H1 (cell line): ENCODE results near the gene MAGI1. TPM values are rescaled to one million over a fixed set of nuclear protein-coding genes. Genes with fewer than 3 reads are reported as not detected.

Experiments used
- CTCF ChIA-PET: fragments of 300-600 bp; sonication (Branson Sonifier 250); formaldehyde crosslinking; loops from one replicate; lab custom pipeline; 2021; ENCODE audit not compliant: partially characterized antibody; lab: Charles Lee
- POLR2A ChIA-PET: fragments of 300-600 bp; sonication (Branson Sonifier 250); formaldehyde crosslinking; loops from one replicate; lab custom pipeline; 2021; ENCODE audit warnings: inconsistent platforms; ENCODE audit not compliant: partially characterized antibody; lab: Charles Lee
- DNase-seq, 2 experiments: peaks; one replicate each; pipeline versions ENCODE4 v3.0.0 to v3.0.0-alpha.2; 2010 to 2022; ENCODE audit warnings: low spot score in 2 of 2, low read depth in 1 of 2, mixed read lengths in 1 of 2
- FAIRE-seq: peaks from 2 replicates; lab custom pipeline; 2011; peaks lifted over from hg19 to GRCh38; lab: Jason Lieb, UNC
- H2AFZ ChIP-seq: 2 replicates; pipeline ENCODE4 v1.8.1; 2012; ENCODE audit warnings: low read length, inconsistent platforms
- H2AK5ac ChIP-seq: 2 replicates; pipeline ENCODE4 v1.6.1; 2013; ENCODE audit warnings: low read depth, low read length
- H2BK120ac ChIP-seq: replicated peaks from 2 replicates; pipeline ENCODE3; 2013; ENCODE audit warnings: low read depth, low read length, inconsistent platforms
- H2BK12ac ChIP-seq: 2 replicates; pipeline ENCODE4 v1.6.1; 2013; ENCODE audit warnings: low read depth, low read length
- H2BK15ac ChIP-seq: 2 replicates; pipeline ENCODE4 v1.6.1; 2013; ENCODE audit warnings: low read length
- H2BK20ac ChIP-seq: 2 replicates; pipeline ENCODE4 v1.6.1; 2013; ENCODE audit warnings: low read length
- H2BK5ac ChIP-seq: 2 replicates; pipeline ENCODE4 v1.6.1; 2013; ENCODE audit warnings: low read depth, low read length
- H3K14ac ChIP-seq: 2 replicates; pipeline ENCODE4 v1.6.1; 2013; ENCODE audit warnings: inconsistent platforms; ENCODE audit not compliant: insufficient read length
- H3K18ac ChIP-seq: 2 replicates; pipeline ENCODE4 v1.6.1; 2013; ENCODE audit warnings: low read length; ENCODE audit errors: extremely low read depth
- H3K23ac ChIP-seq: 2 replicates; pipeline ENCODE4 v1.6.1; 2013; ENCODE audit warnings: inconsistent platforms; ENCODE audit not compliant: insufficient read length
- H3K23me2 ChIP-seq: 2 replicates; pipeline ENCODE4 v1.6.1; 2013; ENCODE audit warnings: low read depth, low read length
- H3K27ac ChIP-seq: 2 replicates; pipeline ENCODE4 v1.6.1; 2011; ENCODE audit warnings: low read depth, low read length, inconsistent platforms
- H3K27me3 ChIP-seq, 4 experiments: replicated peaks in 1 of 4; 1 replicate in 1 of 4; 2 replicates in 3 of 4; pipeline versions ENCODE4 v1.6.1 to v1.8.1; 2011 to 2013; ENCODE audit warnings: low read length in 3 of 4, mild to moderate bottlenecking in 3 of 4, inconsistent platforms in 2 of 4, mixed read lengths in 2 of 4, moderate library complexity in 1 of 4; ENCODE audit not compliant: control insufficient read depth in 3 of 4, insufficient read depth in 3 of 4; ENCODE audit errors: extremely low read depth in 1 of 4
- H3K36me3 ChIP-seq, 4 experiments: 2 replicates each; pipeline versions ENCODE4 v1.6.1 to v1.8.1; 2011 to 2013; ENCODE audit warnings: mild to moderate bottlenecking in 4 of 4, low read length in 3 of 4, moderate library complexity in 2 of 4, control low read depth in 1 of 4, inconsistent platforms in 1 of 4; ENCODE audit not compliant: insufficient read depth in 4 of 4, control insufficient read depth in 2 of 4
- H3K4ac ChIP-seq: replicated peaks from 2 replicates; pipeline ENCODE3; 2013; ENCODE audit warnings: low read length, low read depth, mixed read lengths, inconsistent platforms; ENCODE audit not compliant: insufficient read length
- H3K4me1 ChIP-seq, 4 experiments: replicated peaks in 1 of 4; 1 replicate in 1 of 4; 2 replicates in 3 of 4; pipeline versions ENCODE4 v1.6.1 to v1.8.1; 2011 to 2013; ENCODE audit warnings: low read length in 3 of 4, inconsistent platforms in 2 of 4, mixed read lengths in 1 of 4; ENCODE audit not compliant: insufficient read depth in 4 of 4, control insufficient read depth in 3 of 4
- H3K4me2 ChIP-seq, 2 experiments: 2 replicates each; pipeline versions ENCODE4 v1.6.1 to v1.8.1; 2011 to 2013; ENCODE audit warnings: low read depth in 2 of 2, low read length in 2 of 2, control low read depth in 1 of 2, inconsistent platforms in 1 of 2, mild to moderate bottlenecking in 1 of 2; ENCODE audit not compliant: insufficient read depth in 1 of 2
- H3K4me3 ChIP-seq, 4 experiments: fragments of 200-600, 300-600 bp in 1 of 4; sonication (generic), shearing (Covaris generic), sonication (Bioruptor Twin) in 1 of 4; 2 replicates each; pipeline versions ENCODE4 v1.5.1 to v1.8.1; 2011 to 2016; ENCODE audit warnings: low read length in 4 of 4, low read depth in 3 of 4, control low read depth in 2 of 4, inconsistent platforms in 2 of 4, mild to moderate bottlenecking in 2 of 4, mixed read lengths in 1 of 4, moderate library complexity in 1 of 4; ENCODE audit not compliant: insufficient read depth in 2 of 4; ENCODE audit errors: extremely low read depth in 1 of 4
- H3K56ac ChIP-seq: replicated peaks from 2 replicates; pipeline ENCODE3; 2013; ENCODE audit warnings: low read depth, mild to moderate bottlenecking, mixed read lengths, low read length, inconsistent platforms; ENCODE audit not compliant: insufficient read length
- H3K79me1 ChIP-seq: 2 replicates; pipeline ENCODE4 v1.6.1; 2013; ENCODE audit warnings: low read depth, low read length, control low read depth
- H3K79me2 ChIP-seq, 2 experiments: 2 replicates each; pipeline versions ENCODE4 v1.6.1 to v1.8.1; 2012 to 2013; ENCODE audit warnings: low read length in 2 of 2, mild to moderate bottlenecking in 2 of 2, inconsistent platforms in 1 of 2; ENCODE audit not compliant: insufficient read depth in 2 of 2, control insufficient read depth in 1 of 2
- H3K9ac ChIP-seq, 4 experiments: replicated peaks in 1 of 4; 1 replicate in 1 of 4; 2 replicates in 3 of 4; pipeline versions ENCODE4 v1.6.1 to v1.8.1; 2011 to 2013; ENCODE audit warnings: low read depth in 3 of 4, low read length in 3 of 4, control low read depth in 2 of 4, mild to moderate bottlenecking in 2 of 4, moderate library complexity in 2 of 4, inconsistent platforms in 1 of 4; ENCODE audit errors: extremely low read depth in 1 of 4
- H3K9me3 ChIP-seq, 2 experiments: 2 replicates each; pipeline versions ENCODE4 v1.6.1 to v1.8.1; 2012 to 2013; ENCODE audit warnings: mild to moderate bottlenecking in 2 of 2, moderate library complexity in 2 of 2, control low read depth in 1 of 2, inconsistent platforms in 1 of 2, low read depth in 1 of 2, low read length in 1 of 2, mixed read lengths in 1 of 2; ENCODE audit not compliant: insufficient read depth in 2 of 2
- H4K20me1 ChIP-seq, 2 experiments: replicated peaks in 1 of 2; 2 replicates each; pipeline versions ENCODE3 to v1.8.1; 2011 to 2013; ENCODE audit warnings: inconsistent platforms in 2 of 2, low read length in 2 of 2, mild to moderate bottlenecking in 1 of 2; ENCODE audit not compliant: insufficient read depth in 2 of 2, control insufficient read depth in 1 of 2
- H4K5ac ChIP-seq: 2 replicates; pipeline ENCODE4 v1.6.1; 2013; ENCODE audit warnings: low read length, low read depth, mixed read lengths, inconsistent platforms; ENCODE audit not compliant: insufficient read length
- H4K8ac ChIP-seq: 2 replicates; pipeline ENCODE4 v1.8.0; 2013; ENCODE audit warnings: mild to moderate bottlenecking, moderate library complexity, low read length, inconsistent platforms; ENCODE audit not compliant: insufficient read depth; ENCODE audit errors: extremely low read depth
- H4K91ac ChIP-seq: replicated peaks from 2 replicates; pipeline ENCODE3; 2013; ENCODE audit warnings: low read length, mixed read lengths, inconsistent platforms; ENCODE audit not compliant: insufficient read length
- BCL11A ChIP-seq, 2 experiments: IDR thresholded peaks; one replicate each; pipeline ENCODE4 v1.6.1; 2011; ENCODE audit warnings: low read depth in 2 of 2, low read length in 2 of 2, mild to moderate bottlenecking in 2 of 2
- CHD1 ChIP-seq: IDR thresholded peaks from 2 replicates; pipeline ENCODE4 v1.6.1; 2012; ENCODE audit warnings: low read depth, low read length, improper control_type of control experiment
- HDAC6 ChIP-seq: IDR thresholded peaks from one replicate; pipeline ENCODE4 v1.7.1; 2012; ENCODE audit warnings: low read depth, mild to moderate bottlenecking, inconsistent platforms, low read length, moderate library complexity
- JUN ChIP-seq: IDR thresholded peaks from 2 replicates; pipeline ENCODE4 v1.6.1; 2011; ENCODE audit warnings: low read depth, mild to moderate bottlenecking, improper control_type of control experiment, low read length
- KDM4A ChIP-seq: IDR thresholded peaks from one replicate; pipeline ENCODE4 v1.7.1; 2012; ENCODE audit warnings: low read depth, mild to moderate bottlenecking, moderate library complexity, low read length, inconsistent platforms; ENCODE audit not compliant: severe bottlenecking
- NANOG ChIP-seq: IDR thresholded peaks from 2 replicates; pipeline ENCODE4 v1.6.1; 2011; ENCODE audit warnings: low read length, low read depth, mild to moderate bottlenecking, inconsistent platforms; ENCODE audit not compliant: insufficient read depth, poor library complexity, severe bottlenecking
- POLR2AphosphoS5 ChIP-seq: IDR thresholded peaks from 2 replicates; pipeline ENCODE4 v1.6.1; 2011; ENCODE audit warnings: low read depth, low read length
- POU5F1 ChIP-seq: IDR thresholded peaks from 2 replicates; pipeline ENCODE4 v1.6.1; 2011; ENCODE audit warnings: low read depth, mild to moderate bottlenecking, low read length, moderate library complexity
- RNF2 ChIP-seq: fragments of 200-900, 300-1000 bp; sonication (generic); IDR thresholded peaks from 2 replicates; pipeline ENCODE4 v1.7.1; 2016; ENCODE audit warnings: borderline replicate concordance, low read depth, mild to moderate bottlenecking, antibody characterized with exemption, low read length; ENCODE audit not compliant: poor library complexity, severe bottlenecking; ENCODE audit errors: missing control alignments
- SIN3A ChIP-seq, 2 experiments: IDR thresholded peaks in 1 of 2; conservative IDR thresholded peaks in 1 of 2; 2 replicates each; pipeline ENCODE4 v1.6.1; 2011 to 2012; ENCODE audit warnings: low read length in 2 of 2, improper control_type of control experiment in 1 of 2, low read depth in 1 of 2, mild to moderate bottlenecking in 1 of 2
- SIRT6 ChIP-seq: IDR thresholded peaks from one replicate; pipeline ENCODE4 v1.7.1; 2012; ENCODE audit warnings: low read length, inconsistent platforms
- SP1 ChIP-seq: IDR thresholded peaks from 2 replicates; pipeline ENCODE4 v1.6.1; 2011; ENCODE audit warnings: low read depth, low read length
- SUZ12 ChIP-seq: fragments of 200-600 bp; sonication (generic); IDR thresholded peaks from 2 replicates; pipeline ENCODE4 v1.6.1; 2012; ENCODE audit warnings: mild to moderate bottlenecking, inconsistent platforms, low read length, moderate library complexity, mixed read lengths
- TAF1 ChIP-seq: IDR thresholded peaks from 2 replicates; pipeline ENCODE4 v1.6.1; 2011; ENCODE audit warnings: mild to moderate bottlenecking, low read depth, low read length
- WGBS, 2 experiments: shearing (Covaris generic) in 1 of 2; methylation state at CpG; one replicate each; pipeline versions ENCODE4 v1.1.6 to v1.1.7; 2013 to 2015; ENCODE audit warnings: low lambda C conversion rate in 2 of 2, mixed read lengths in 2 of 2, inconsistent platforms in 1 of 2, low coverage in 1 of 2, missing lambda C conversion rate in 1 of 2; ENCODE audit not compliant: insufficient replicate concordance in 2 of 2, insufficient coverage in 1 of 2, insufficient read length in 1 of 2; ENCODE audit errors: extremely low coverage in 1 of 2, missing lambda C conversion rate in 1 of 2; 5-methylcytosine and 5-hydroxymethylcytosine counted together
- polyA plus RNA-seq, 7 experiments: library from polyadenylated mRNA; depleted of rRNA in 3 of 7; stranded (reverse) in 5 of 7; unstranded in 2 of 7; fragments of >200 nt in 5 of 7; fragments of 200-250 nt in 2 of 7; gene quantifications; 1 replicate in 5 of 7; 2 replicates in 1 of 7; 4 replicates in 1 of 7; pipeline versions ENCODE4 v1.2.1 to v1.2.3, GENCODE V29; 2011 to 2013; ENCODE audit warnings: missing spikeins in 2 of 7, mixed read lengths in 2 of 7
- total RNA-seq: library from RNA; stranded (reverse); fragmentation: NEBNext Ultra II Directional; extraction: Animal tissue kit (Norgen Biotek cat#: 25700); gene quantifications from 2 replicates; pipeline ENCODE4 v1.2.1, GENCODE V29; 2021

MAGI1 gene
- total and polyA plus RNA-seq, 2 of the 8 experiments (the other 6 are each of a cell fraction or from before 2014, with no cell fraction given) = 19.8 to 78.0 TPM

- no peak overlapping the region for H3K9ac ChIP-seq
- CTCF ChIA-PET = interaction anchor here (0.6 to 1.6 kb wide), 5 partner anchors 11 to 257 kb away, joined by 3 to 4 read pairs (median 4); no protein-coding TSS in a partner anchor
- no peak for TF ChIP-seq BCL11A (IDR thresholded peaks at IDR 0.05; ENCODE audit: low read depth in 2 of 2, low read length in 2 of 2)
- no peak for TF ChIP-seq JUN
- no peak for TF ChIP-seq POLR2AphosphoS5
- TF ChIP-seq POU5F1 = no peak
- TF ChIP-seq KDM4A = no peak
- no peak for TF ChIP-seq SIN3A (conservative IDR thresholded peaks at IDR 0.05 in 1 of 2, IDR thresholded peaks at IDR 0.05 in 1 of 2; ENCODE audit: low read depth in 1 of 2, low read length in 2 of 2)
- no peak for TF ChIP-seq RNF2
- no peak for TF ChIP-seq TAF1
- TF ChIP-seq CHD1 = no peak
- no peak for TF ChIP-seq HDAC6
- no peak for TF ChIP-seq SP1
- TF ChIP-seq SUZ12 = no peak
- TF ChIP-seq SIRT6 = no peak
- TF ChIP-seq NANOG = no peak
These were observed 159.9 kb downstream of the MAGI1 start for GRCh38 chr3:65878831-65879230.

More at GRCh38 chr3:65878831-65879230, 159.9 kb downstream of the MAGI1 start:
- no peak overlapping the region for H2AFZ ChIP-seq
- peaks cover 0 to 52% of the 10 kb centered on the region in 2 experiments; a peak in 2 of 4 replicates for H3K79me2 ChIP-seq
- FAIRE-seq (peak; percentile 28), DNase-seq (peak in 1 of 2 experiments; percentile 50)
- no peaks in the 10 kb centered on the region for H3K9me3 ChIP-seq
- no peak overlapping the region for H2BK120ac ChIP-seq
- H2BK5ac ChIP-seq = peak overlapping the region; percentile 63; the same call in 1 of the 2 replicates
- no peak overlapping the region for H3K4ac ChIP-seq
- no peak overlapping the region for H2AK5ac ChIP-seq
- no peaks in the 10 kb centered on the region; the same call in 1 of the 2 replicates for H3K79me1 ChIP-seq
- no peaks in the 10 kb centered on the region for H3K36me3 ChIP-seq
- no peak overlapping the region for H2BK15ac ChIP-seq
- 57% methylated on average over 6 of the region's 6 CpGs; no CpG with 5 or more reads in 1 of the 2 experiments for WGBS, 2 experiments
- H4K91ac ChIP-seq = no peak overlapping the region
- no peaks in the 10 kb centered on the region for H3K23me2 ChIP-seq
- no peaks in the 10 kb centered on the region for H3K27me3 ChIP-seq
- no peak overlapping the region for H2BK20ac ChIP-seq
- no peak overlapping the region for H3K56ac ChIP-seq
- no peak overlapping the region for H3K27ac ChIP-seq
- peaks cover 3 to 9% (median 6%) of the 10 kb centered on the region in 4 experiments; a peak in 5 of 7 replicates for H3K4me1 ChIP-seq
- H3K4me3 ChIP-seq = peak overlapping the region in 1 of 4 experiments; percentile 2; a peak in 1 of 8 replicates
- H4K5ac ChIP-seq = no peak overlapping the region
- H3K4me2 ChIP-seq = peak overlapping the region; percentile 28 to 30; a peak in 3 of 4 replicates
- H3K14ac ChIP-seq = no peak overlapping the region
- no peak overlapping the region for H3K23ac ChIP-seq
- no peak overlapping the region for H3K18ac ChIP-seq
- peak overlapping the region; percentile 75 for H4K8ac ChIP-seq
- POLR2A ChIA-PET = no interaction called here
- H4K20me1 ChIP-seq = no peaks in the 10 kb centered on the region
- 0 out of 2 replicates have a peak overlapping the region, but pooled peaks have one; percentile 32 for H2BK12ac ChIP-seq
